ENCODE measurements around the gene CALD1.

Gene CALD1

GRCh38 chr7:134788191-134788590, 8.8 kb downstream of the CALD1 start:
- Histone ChIP-seq H3K27me3 (ENCODE audit: control insufficient read depth, insufficient read depth, low read length) (no peaks in the 10 kb centered on the region), H3K9me3 (ENCODE audit: control insufficient read depth, insufficient read depth, low read length) (no peaks in the 10 kb centered on the region), H3K27ac (ENCODE audit: low read depth, low read length) (no peak overlapping the region), H3K4me3 (ENCODE audit: low read depth, low read length) (no peak overlapping the region), H3K4me1 (ENCODE audit: control insufficient read depth, insufficient read depth, low read length) (peaks cover 45% of the 10 kb centered on the region), H3K36me3 (ENCODE audit: control insufficient read depth, insufficient read depth, low read length) (peaks cover 13% of the 10 kb centered on the region), H3K9ac (ENCODE audit: low read depth, low read length) (no peak overlapping the region)

GRCh38 chr7:134789967-134790685, 10.7 kb downstream of the CALD1 start:
- H3K36me3 ChIP-seq (ENCODE audit: control insufficient read depth, insufficient read depth, low read length), result peaks cover 14% of the 10 kb centered on the region
- peak overlapping the region; percentile 4 for H3K27ac ChIP-seq (ENCODE audit: low read depth, low read length)
- no peaks in the 10 kb centered on the region for H3K27me3 ChIP-seq (ENCODE audit: control insufficient read depth, insufficient read depth, low read length)
- no peak overlapping the region for H3K9ac ChIP-seq (ENCODE audit: low read depth, low read length)
- H3K4me3 ChIP-seq (ENCODE audit: low read depth, low read length), result no peak overlapping the region
- no peaks in the 10 kb centered on the region for H3K9me3 ChIP-seq (ENCODE audit: control insufficient read depth, insufficient read depth, low read length)
- peaks cover 42% of the 10 kb centered on the region for H3K4me1 ChIP-seq (ENCODE audit: control insufficient read depth, insufficient read depth, low read length)

- peaks cover 9% of the 10 kb centered on the region for H3K36me3 ChIP-seq (ENCODE audit: control insufficient read depth, insufficient read depth, low read length)
- H3K9me3 ChIP-seq (ENCODE audit: control insufficient read depth, insufficient read depth, low read length), result no peaks in the 10 kb centered on the region
- no peak overlapping the region for H3K27ac ChIP-seq (ENCODE audit: low read depth, low read length)
- peaks cover 22% of the 10 kb centered on the region for H3K4me1 ChIP-seq (ENCODE audit: control insufficient read depth, insufficient read depth, low read length)
- no peak overlapping the region for H3K4me3 ChIP-seq (ENCODE audit: low read depth, low read length)
- H3K27me3 ChIP-seq (ENCODE audit: control insufficient read depth, insufficient read depth, low read length), result no peaks in the 10 kb centered on the region
- no peak overlapping the region for H3K9ac ChIP-seq (ENCODE audit: low read depth, low read length)
Observed at GRCh38 chr7:134792968-134793367, 13.5 kb downstream of the CALD1 start.

- peaks cover 9% of the 10 kb centered on the region for H3K36me3 ChIP-seq (ENCODE audit: control insufficient read depth, insufficient read depth, low read length)
Observed at GRCh38 chr7:134795231-134795630, 15.8 kb downstream of the CALD1 start.

GRCh38 chr7:134798155-134798554, 18.7 kb downstream of the CALD1 start:
- no peaks in the 10 kb centered on the region for H3K27me3 ChIP-seq (ENCODE audit: control insufficient read depth, insufficient read depth, low read length)
- no peaks in the 10 kb centered on the region for H3K4me1 ChIP-seq (ENCODE audit: control insufficient read depth, insufficient read depth, low read length)
- H3K9ac ChIP-seq (ENCODE audit: low read depth, low read length), result no peak overlapping the region
- H3K36me3 ChIP-seq (ENCODE audit: control insufficient read depth, insufficient read depth, low read length), result peaks cover 18% of the 10 kb centered on the region; the same call in 1 of the 2 replicates
- no peak overlapping the region for H3K4me3 ChIP-seq (ENCODE audit: low read depth, low read length)
- H3K27ac ChIP-seq (ENCODE audit: low read depth, low read length), result no peak overlapping the region
- H3K9me3 ChIP-seq (ENCODE audit: control insufficient read depth, insufficient read depth, low read length), result peaks cover 3% of the 10 kb centered on the region; the same call in 1 of the 2 replicates

More at GRCh38 chr7:134795231-134795630, 15.8 kb downstream of the CALD1 start:
- Histone ChIP-seq H3K9me3 (ENCODE audit: control insufficient read depth, insufficient read depth, low read length) (no peaks in the 10 kb centered on the region), H3K27me3 (ENCODE audit: control insufficient read depth, insufficient read depth, low read length) (no peaks in the 10 kb centered on the region), H3K9ac (ENCODE audit: low read depth, low read length) (no peak overlapping the region), H3K27ac (ENCODE audit: low read depth, low read length) (no peak overlapping the region), H3K4me3 (ENCODE audit: low read depth, low read length) (no peak overlapping the region), H3K4me1 (ENCODE audit: control insufficient read depth, insufficient read depth, low read length) (peaks cover 12% of the 10 kb centered on the region)

GRCh38 chr7:134799377-134799776, 19.9 kb downstream of the CALD1 start:
- Histone ChIP-seq H3K27me3 (ENCODE audit: control insufficient read depth, insufficient read depth, low read length) (no peaks in the 10 kb centered on the region), H3K36me3 (ENCODE audit: control insufficient read depth, insufficient read depth, low read length) (peaks cover 14% of the 10 kb centered on the region; the same call in 1 of the 2 replicates), H3K4me3 (ENCODE audit: low read depth, low read length) (no peak overlapping the region), H3K9ac (ENCODE audit: low read depth, low read length) (no peak overlapping the region), H3K27ac (ENCODE audit: low read depth, low read length) (no peak overlapping the region), H3K4me1 (ENCODE audit: control insufficient read depth, insufficient read depth, low read length) (peaks cover 6% of the 10 kb centered on the region), H3K9me3 (ENCODE audit: control insufficient read depth, insufficient read depth, low read length) (peaks cover 3% of the 10 kb centered on the region; the same call in 1 of the 2 replicates)

GRCh38 chr7:134802762-134803161, 23.3 kb downstream of the CALD1 start:
- Histone ChIP-seq H3K36me3 (ENCODE audit: control insufficient read depth, insufficient read depth, low read length) (peaks cover 13% of the 10 kb centered on the region; the same call in 1 of the 2 replicates), H3K27me3 (ENCODE audit: control insufficient read depth, insufficient read depth, low read length) (no peaks in the 10 kb centered on the region), H3K9me3 (ENCODE audit: control insufficient read depth, insufficient read depth, low read length) (peaks cover 3% of the 10 kb centered on the region; the same call in 1 of the 2 replicates), H3K4me1 (ENCODE audit: control insufficient read depth, insufficient read depth, low read length) (peaks cover 10% of the 10 kb centered on the region), H3K9ac (ENCODE audit: low read depth, low read length) (no peak overlapping the region), H3K4me3 (ENCODE audit: low read depth, low read length) (no peak overlapping the region), H3K27ac (ENCODE audit: low read depth, low read length) (no peak overlapping the region)

- Histone ChIP-seq H3K9me3 (ENCODE audit: control insufficient read depth, insufficient read depth, low read length) (peaks cover 3% of the 10 kb centered on the region; the same call in 1 of the 2 replicates), H3K27ac (ENCODE audit: low read depth, low read length) (peak overlapping the region; percentile 66), H3K36me3 (ENCODE audit: control insufficient read depth, insufficient read depth, low read length) (peaks cover 13% of the 10 kb centered on the region; the same call in 1 of the 2 replicates), H3K4me1 (ENCODE audit: control insufficient read depth, insufficient read depth, low read length) (peaks cover 19% of the 10 kb centered on the region), H3K27me3 (ENCODE audit: control insufficient read depth, insufficient read depth, low read length) (no peaks in the 10 kb centered on the region), H3K4me3 (ENCODE audit: low read depth, low read length) (no peak overlapping the region), H3K9ac (ENCODE audit: low read depth, low read length) (no peak overlapping the region)
Observed at GRCh38 chr7:134804351-134804750, 24.9 kb downstream of the CALD1 start.

- Histone ChIP-seq H3K9me3 (ENCODE audit: control insufficient read depth, insufficient read depth, low read length) (peaks cover 3% of the 10 kb centered on the region; the same call in 1 of the 2 replicates), H3K27me3 (ENCODE audit: control insufficient read depth, insufficient read depth, low read length) (no peaks in the 10 kb centered on the region), H3K9ac (ENCODE audit: low read depth, low read length) (no peak overlapping the region), H3K4me3 (ENCODE audit: low read depth, low read length) (no peak overlapping the region), H3K27ac (ENCODE audit: low read depth, low read length) (peak overlapping the region; percentile 58), H3K36me3 (ENCODE audit: control insufficient read depth, insufficient read depth, low read length) (peaks cover 13% of the 10 kb centered on the region; the same call in 1 of the 2 replicates), H3K4me1 (ENCODE audit: control insufficient read depth, insufficient read depth, low read length) (peaks cover 19% of the 10 kb centered on the region)
Observed at GRCh38 chr7:134804854-134805253, 25.4 kb downstream of the CALD1 start.

- H3K27ac ChIP-seq (ENCODE audit: low read depth, low read length), result no peak overlapping the region
- peaks cover 3% of the 10 kb centered on the region; the same call in 1 of the 2 replicates for H3K9me3 ChIP-seq (ENCODE audit: control insufficient read depth, insufficient read depth, low read length)
- peaks cover 13% of the 10 kb centered on the region; the same call in 1 of the 2 replicates for H3K36me3 ChIP-seq (ENCODE audit: control insufficient read depth, insufficient read depth, low read length)
- H3K27me3 ChIP-seq (ENCODE audit: control insufficient read depth, insufficient read depth, low read length), result no peaks in the 10 kb centered on the region
- no peak overlapping the region for H3K9ac ChIP-seq (ENCODE audit: low read depth, low read length)
- H3K4me1 ChIP-seq (ENCODE audit: control insufficient read depth, insufficient read depth, low read length), result peaks cover 19% of the 10 kb centered on the region
- no peak overlapping the region for H3K4me3 ChIP-seq (ENCODE audit: low read depth, low read length)
Observed at GRCh38 chr7:134806197-134806596, 26.8 kb downstream of the CALD1 start.

- H3K4me3 ChIP-seq (ENCODE audit: low read depth, low read length), result no peak overlapping the region
- no peaks in the 10 kb centered on the region for H3K27me3 ChIP-seq (ENCODE audit: control insufficient read depth, insufficient read depth, low read length)
- H3K4me1 ChIP-seq (ENCODE audit: control insufficient read depth, insufficient read depth, low read length), result peaks cover 11% of the 10 kb centered on the region
- 0 out of 2 replicates have a peak, but pooled peaks cover 4% of the 10 kb centered on the region for H3K36me3 ChIP-seq (ENCODE audit: control insufficient read depth, insufficient read depth, low read length)
- no peak overlapping the region for H3K27ac ChIP-seq (ENCODE audit: low read depth, low read length)
- H3K9me3 ChIP-seq (ENCODE audit: control insufficient read depth, insufficient read depth, low read length), result no peaks in the 10 kb centered on the region
- H3K9ac ChIP-seq (ENCODE audit: low read depth, low read length), result no peak overlapping the region
Observed at GRCh38 chr7:134809616-134810015, 30.2 kb downstream of the CALD1 start.
